GM21619 (cell line): ENCODE data around the gene MOV10.

Experiments
- ATAC-seq: cut with Tn5 transposase; IDR thresholded peaks from one replicate; pipeline ENCODE4 v1.9.1; 2021; ENCODE audit not compliant: unreplicated experiment

The MOV10 gene

GRCh38 chr1:112729909-112730308 lies 55.5 kb downstream of the MOV10 start:
- no peak for ATAC-seq

- ATAC-seq = no peak
Observed at GRCh38 chr1:112731451-112731850, 57.0 kb downstream of the MOV10 start.

GRCh38 chr1:112735752-112736151 lies 61.3 kb downstream of the MOV10 start:
- no peak for ATAC-seq

GRCh38 chr1:112737573-112737972 lies 63.1 kb downstream of the MOV10 start:
- no peak for ATAC-seq

- ATAC-seq = no peak
Observed at GRCh38 chr1:112743174-112744008, 68.9 kb downstream of the MOV10 start.

- no peak for ATAC-seq
Observed at GRCh38 chr1:112744009-112744578, 69.6 kb downstream of the MOV10 start.

- ATAC-seq = no peak
Observed at GRCh38 chr1:112748396-112748795, 73.9 kb downstream of the MOV10 start.
